Prostate gland (tissue), 2 donors: ENCODE results near the gene FEM1C. TPM values are rescaled to one million over a fixed set of nuclear protein-coding genes. Genes with fewer than 3 reads are reported as not detected.

Experiments used
- DNase-seq: peaks from one replicate; pipeline ENCODE4 v3.0.0-alpha.2; 2019; ENCODE audit warnings: low spot score
- H3K27ac ChIP-seq, 2 donors: fragments of 200-600 bp; sonication (generic); 2 replicates each; pipeline ENCODE4 v1.5.1; 2017 to 2019
- H3K27me3 ChIP-seq: fragments of 200-600 bp; sonication (generic); replicated peaks from 2 replicates; pipeline ENCODE4 v1.5.1; 2019; ENCODE audit not compliant: insufficient read depth
- H3K36me3 ChIP-seq, 2 donors: fragments of 200-600 bp; sonication (generic); 1 replicate in 1 of 2; 2 replicates in 1 of 2; pipeline versions ENCODE4 v1.5.1 to v1.8.1; 2017 to 2019
- H3K4me1 ChIP-seq: fragments of 200-600 bp; sonication (generic); replicated peaks from 2 replicates; pipeline ENCODE4 v1.5.1; 2019
- H3K4me3 ChIP-seq, 2 donors: fragments of 200-600 bp; sonication (generic); 2 replicates each; pipeline ENCODE4 v1.5.1; 2017 to 2019
- H3K9me3 ChIP-seq: fragments of 200-600 bp; sonication (generic); 2 replicates; pipeline ENCODE4 v1.5.1; 2017
- CTCF ChIP-seq, 4 experiments: fragments of 200-600 bp in 2 of 4; fragments of 450-650 bp in 2 of 4; sonication (generic) in 2 of 4; IDR thresholded peaks; 1 replicate in 3 of 4; 2 replicates in 1 of 4; pipeline ENCODE4 v1.5.1; 2016 to 2019; ENCODE audit warnings: antibody characterized with exemption in 4 of 4, mild to moderate bottlenecking in 2 of 4, moderate library complexity in 2 of 4
- POLR2A ChIP-seq: fragments of 450-650 bp; IDR thresholded peaks from one replicate; pipeline ENCODE4 v1.6.1; 2016; ENCODE audit warnings: antibody characterized with exemption, mild to moderate bottlenecking
- POLR2AphosphoS5 ChIP-seq: sonication (generic); formaldehyde crosslinking; IDR thresholded peaks from one replicate; pipeline ENCODE4 v1.6.1; 2017; ENCODE audit warnings: antibody characterized with exemption
- WGBS: methylation state at CpG from one replicate; pipeline ENCODE4 v1.1.5; 2018; 5-methylcytosine and 5-hydroxymethylcytosine counted together
- intact Hi-C: fragments of 100-400 bp; cut with DNase I; formaldehyde crosslinking; loops from one replicate; pipeline ENCODE4 v1.14.2; 2022
- total RNA-seq, 2 donors: library from RNA; depleted of rRNA; stranded (reverse); fragments of >200 nt; gene quantifications; one replicate each; pipeline ENCODE4 v1.1.0, GENCODE V29; 2016

The FEM1C gene
- total RNA-seq, 2 donors from 2014 or later = 17.4 to 20.8 TPM

- no peak for TF ChIP-seq POLR2A
- no peak for TF ChIP-seq POLR2AphosphoS5
- TF ChIP-seq CTCF (IDR thresholded peaks at IDR 0.05) = no peak
- no peak overlapping the region for H3K4me3 ChIP-seq
- intact Hi-C loops = no loop called here
- no peak overlapping the region for H3K27ac ChIP-seq
- no peaks in the 10 kb centered on the region for H3K36me3 ChIP-seq
- WGBS = 72% methylated on average over 3 of the region's 3 CpGs
- H3K27me3 ChIP-seq = no peaks in the 10 kb centered on the region
- H3K9me3 ChIP-seq = no peaks in the 10 kb centered on the region
- DNase-seq = no peak
- H3K4me1 ChIP-seq = no peaks in the 10 kb centered on the region
Observed at GRCh38 chr5:115579216-115579615, 34.6 kb upstream of the FEM1C start.

GRCh38 chr5:115578657-115579056 lies 34.1 kb upstream of the FEM1C start:
- Histone ChIP-seq H3K27me3 (no peaks in the 10 kb centered on the region), H3K36me3 (no peaks in the 10 kb centered on the region), H3K4me1 (no peaks in the 10 kb centered on the region), H3K9me3 (no peaks in the 10 kb centered on the region), H3K27ac (no peak overlapping the region), H3K4me3 (no peak overlapping the region)
- no peak for DNase-seq
- TF ChIP-seq POLR2A (no peak), CTCF (IDR thresholded peaks at IDR 0.05) (no peak), POLR2AphosphoS5 (no peak)
- intact Hi-C loops = no loop called here
- WGBS = 74% methylated on average over 3 of the region's 3 CpGs

- no peak for DNase-seq
- Histone ChIP-seq H3K27me3 (no peaks in the 10 kb centered on the region), H3K27ac (no peak overlapping the region), H3K36me3 (no peaks in the 10 kb centered on the region), H3K4me1 (no peaks in the 10 kb centered on the region), H3K4me3 (no peak overlapping the region), H3K9me3 (no peaks in the 10 kb centered on the region)
- intact Hi-C loops = no loop called here
- TF ChIP-seq POLR2A (no peak), CTCF (IDR thresholded peaks at IDR 0.05) (no peak), POLR2AphosphoS5 (no peak)
- 98% methylated on average over 6 of the region's 6 CpGs for WGBS
Observed at GRCh38 chr5:115577741-115578140, 33.2 kb upstream of the FEM1C start.

- no peak for DNase-seq
- intact Hi-C loops = no loop called here
- 93% methylated on average over 2 of the region's 2 CpGs for WGBS
- Histone ChIP-seq H3K4me1 (no peaks in the 10 kb centered on the region), H3K36me3 (no peaks in the 10 kb centered on the region), H3K4me3 (no peak overlapping the region), H3K27ac (no peak overlapping the region), H3K9me3 (no peaks in the 10 kb centered on the region), H3K27me3 (no peaks in the 10 kb centered on the region)
- TF ChIP-seq CTCF (IDR thresholded peaks at IDR 0.05) (no peak), POLR2AphosphoS5 (no peak), POLR2A (no peak)
Observed at GRCh38 chr5:115577329-115577728, 32.8 kb upstream of the FEM1C start.

GRCh38 chr5:115575167-115576070 lies 30.8 kb upstream of the FEM1C start:
- no peak for DNase-seq
- no peaks in the 10 kb centered on the region for H3K9me3 ChIP-seq
- H3K4me1 ChIP-seq = no peaks in the 10 kb centered on the region
- H3K36me3 ChIP-seq = no peaks in the 10 kb centered on the region
- no peak for TF ChIP-seq POLR2A
- TF ChIP-seq POLR2AphosphoS5 = no peak
- no peak overlapping the region for H3K4me3 ChIP-seq
- no peak overlapping the region for H3K27ac ChIP-seq
- WGBS = 90% methylated on average over 5 of the region's 5 CpGs
- intact Hi-C loops = no loop called here
- no peaks in the 10 kb centered on the region for H3K27me3 ChIP-seq
